Right atrium auricular region (tissue), 2 donors: ENCODE data around the gene PLEKHA8. TPM values are rescaled to one million over a fixed set of nuclear protein-coding genes. Genes with fewer than 3 reads are reported as not detected.

Experiments used
- DNase-seq: peaks from one replicate; pipeline ENCODE4 v3.0.0-alpha.2; 2019; ENCODE audit warnings: low spot score
- H3K27ac ChIP-seq, 2 donors: fragments of 200-600 bp; sonication (generic); 1 replicate in 1 of 2; 2 replicates in 1 of 2; pipeline ENCODE4 v1.5.1; 2016 to 2019
- H3K27me3 ChIP-seq, 2 donors: fragments of 200-600 bp; sonication (generic); one replicate each; pipeline versions ENCODE4 v1.5.1 to v1.6.0; 2017 to 2019
- H3K36me3 ChIP-seq: fragments of 200-600 bp; sonication (generic); one replicate; pipeline ENCODE4 v1.5.1; 2016
- H3K4me1 ChIP-seq, 2 donors: fragments of 200-600 bp; sonication (generic); one replicate each; pipeline versions ENCODE4 v1.5.1 to v1.6.0; 2017 to 2019
- H3K4me3 ChIP-seq, 2 donors: fragments of 200-600 bp; sonication (generic); 1 replicate in 1 of 2; 2 replicates in 1 of 2; pipeline ENCODE4 v1.5.1; 2017 to 2019; ENCODE audit warnings: mild to moderate bottlenecking in 1 of 2, moderate library complexity in 1 of 2
- H3K9me3 ChIP-seq, 2 donors: fragments of 200-600 bp; sonication (generic); one replicate each; pipeline ENCODE4 v1.5.1; 2019
- CTCF ChIP-seq, 2 donors: fragments of 200-600 bp; sonication (generic); IDR thresholded peaks; one replicate each; pipeline ENCODE4 v1.5.1; 2019; ENCODE audit warnings: antibody characterized with exemption in 2 of 2
- total RNA-seq, 2 donors: library from RNA; depleted of rRNA; stranded (reverse); fragments of >200 nt; gene quantifications; one replicate each; pipeline ENCODE4 v1.1.0, GENCODE V29; 2016

PLEKHA8 gene
- total RNA-seq, 2 donors from 2014 or later: 2.0 to 3.3 TPM

GRCh38 chr7:30083334-30083733 is 55.1 kb downstream of the PLEKHA8 start:
- no peaks in the 10 kb centered on the region for H3K9me3 ChIP-seq
- peaks cover 6% of the 10 kb centered on the region for H3K36me3 ChIP-seq
- no peak for TF ChIP-seq CTCF (IDR thresholded peaks at IDR 0.05)
- no peak overlapping the region for H3K27ac ChIP-seq
- H3K27me3 ChIP-seq: no peaks in the 10 kb centered on the region
- no peaks in the 10 kb centered on the region for H3K4me1 ChIP-seq
- no peak for DNase-seq
- H3K4me3 ChIP-seq: no peak overlapping the region

GRCh38 chr7:30084212-30084611 is 56.0 kb downstream of the PLEKHA8 start:
- Histone ChIP-seq H3K4me1 (no peaks in the 10 kb centered on the region), H3K9me3 (no peaks in the 10 kb centered on the region), H3K36me3 (no peaks in the 10 kb centered on the region), H3K4me3 (no peak overlapping the region), H3K27me3 (no peaks in the 10 kb centered on the region), H3K27ac (no peak overlapping the region)
- TF ChIP-seq CTCF (IDR thresholded peaks at IDR 0.05): no peak
- DNase-seq: no peak

DNA sequence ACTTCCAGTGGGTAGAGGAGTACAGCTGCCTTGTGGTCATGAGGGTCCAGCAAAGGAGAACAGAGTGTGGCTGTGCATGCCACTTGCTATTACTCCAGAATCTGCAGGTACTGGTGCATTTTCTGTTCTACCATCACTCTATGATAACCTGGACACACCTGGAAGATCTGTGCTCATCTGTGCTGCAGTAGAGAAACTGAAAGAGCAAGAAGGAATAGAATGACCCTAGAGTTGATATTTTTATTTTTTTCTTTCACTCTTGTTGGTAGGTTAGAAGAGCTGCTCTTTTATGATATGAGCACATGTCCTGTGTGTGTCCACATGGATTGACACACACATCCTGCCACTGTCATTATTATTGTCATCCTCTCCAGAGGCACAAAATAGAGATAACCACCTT is 58.3 kb downstream of the PLEKHA8 start:
- Histone ChIP-seq H3K27me3 (no peaks in the 10 kb centered on the region), H3K27ac (no peak overlapping the region), H3K4me1 (no peaks in the 10 kb centered on the region), H3K9me3 (no peaks in the 10 kb centered on the region), H3K36me3 (no peaks in the 10 kb centered on the region), H3K4me3 (no peak overlapping the region)
- no peak for TF ChIP-seq CTCF (IDR thresholded peaks at IDR 0.05)
- no peak for DNase-seq

- no peak for DNase-seq
- no peak overlapping the region for H3K27ac ChIP-seq
- TF ChIP-seq CTCF (IDR thresholded peaks at IDR 0.05): no peak
Observed at GRCh38 chr7:30087371-30087770, 59.2 kb downstream of the PLEKHA8 start.

DNA sequence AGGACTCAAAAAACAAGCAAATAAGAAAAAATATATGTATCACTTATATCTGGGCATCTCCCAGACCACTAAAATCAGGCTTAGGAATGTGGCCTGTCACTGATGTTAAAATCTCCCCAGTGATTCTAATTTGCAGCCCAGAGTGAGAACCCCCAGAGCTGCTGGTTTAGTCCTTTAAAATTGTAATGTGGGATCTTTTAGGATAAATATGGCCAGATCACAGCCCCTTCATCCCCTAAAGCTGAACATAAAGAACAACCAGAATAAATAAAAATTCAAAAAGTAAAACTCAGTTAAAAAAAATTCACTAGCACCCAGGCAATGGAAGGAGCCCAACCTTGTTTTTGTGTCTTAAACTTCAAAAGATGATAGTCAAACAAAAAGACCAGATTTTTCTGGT is 60.1 kb downstream of the PLEKHA8 start:
- DNase-seq: no peak
- Histone ChIP-seq H3K27me3 (no peaks in the 10 kb centered on the region), H3K9me3 (no peaks in the 10 kb centered on the region), H3K4me3 (no peak overlapping the region), H3K27ac (no peak overlapping the region), H3K36me3 (no peaks in the 10 kb centered on the region), H3K4me1 (no peaks in the 10 kb centered on the region)
- TF ChIP-seq CTCF (IDR thresholded peaks at IDR 0.05): no peak

More at GRCh38 chr7:30087371-30087770, 59.2 kb downstream of the PLEKHA8 start:
- Histone ChIP-seq H3K4me1 (no peaks in the 10 kb centered on the region), H3K27me3 (no peaks in the 10 kb centered on the region), H3K36me3 (no peaks in the 10 kb centered on the region), H3K4me3 (no peak overlapping the region), H3K9me3 (no peaks in the 10 kb centered on the region)

GRCh38 chr7:30090111-30090510 is 61.9 kb downstream of the PLEKHA8 start:
- Histone ChIP-seq H3K9me3 (no peaks in the 10 kb centered on the region), H3K4me3 (no peak overlapping the region), H3K27ac (no peak overlapping the region), H3K36me3 (no peaks in the 10 kb centered on the region), H3K27me3 (no peaks in the 10 kb centered on the region), H3K4me1 (no peaks in the 10 kb centered on the region)
- no peak for TF ChIP-seq CTCF (IDR thresholded peaks at IDR 0.05)
- no peak for DNase-seq
